ENCODE measurements around the gene DHRSX. TPM values are rescaled to one million over a fixed set of nuclear protein-coding genes. Genes with fewer than 3 reads are reported as not detected.

The DHRSX gene
- total and polyA plus RNA-seq, 10 of the 15 experiments (the other 5 are each of a cell fraction or from before 2014, with no cell fraction given), result 1.7 to 39.5 (median 16.5) TPM

- no TSS peak for BruUV-seq (replicated peaks)
- Histone ChIP-seq H3K27ac (ENCODE audit: control insufficient read depth, insufficient read depth) (no peak overlapping the region), H3K4me2 (ENCODE audit: control insufficient read depth, insufficient read depth) (no peak overlapping the region), H3K9me3 (replicated peaks; ENCODE audit: control insufficient read depth, insufficient read depth, low read length) (peaks cover 6% of the 10 kb centered on the region; the same call in 2 of the 3 replicates), H4K20me1 (ENCODE audit: control insufficient read depth, insufficient read depth) (no peaks in the 10 kb centered on the region), H2AFZ (ENCODE audit: control insufficient read depth, low read depth, low read length) (no peak overlapping the region), H3K79me2 (ENCODE audit: control insufficient read depth, insufficient read depth, low read length) (no peaks in the 10 kb centered on the region), H3K36me3 (ENCODE audit: control insufficient read depth in 2 of 2, insufficient read depth in 2 of 2, low read length in 1 of 2) (no peaks in the 10 kb centered on the region), H3K4me3 (no peak overlapping the region), H3K9ac (ENCODE audit: control insufficient read depth, insufficient read depth, low read length) (no peak overlapping the region), H3K27me3 (replicated peaks in 1 of 2; ENCODE audit: control insufficient read depth in 2 of 2, insufficient read depth in 2 of 2, low read length in 1 of 2) (no peaks in the 10 kb centered on the region), H3K4me1 (ENCODE audit: control insufficient read depth, insufficient read depth, low read length) (no peaks in the 10 kb centered on the region)
- no peak for ATAC-seq
- intact Hi-C loops (cut with micrococcal nuclease; ENCODE audit: unreplicated experiment) (no loop called here), in situ Hi-C loops (cut with MboI) (no loop called here)
- ChIA-PET CTCF (no interaction called here), POLR2A (no interaction called here), SMC1A (ENCODE audit: uncharacterized antibody, unreplicated experiment) (no interaction called here), RAD21 (ENCODE audit: unreplicated experiment) (no interaction called here)
- FAIRE-seq, result no peak
- 88% methylated on average over 25 of the region's 25 CpGs for WGBS (ENCODE audit: insufficient coverage, insufficient replicate concordance, low lambda C conversion rate, missing lambda C conversion rate)
- TF ChIP-seq KLF5 (IDR thresholded peaks at IDR 0.05; ENCODE audit: partially characterized antibody) (no peak), IKZF1 (conservative IDR thresholded peaks at IDR 0.05) (no peak), POLR2AphosphoS5 (IDR thresholded peaks at IDR 0.05; ENCODE audit: low read length) (no peak), ELK1 (IDR thresholded peaks at IDR 0.05; ENCODE audit: low read depth, low read length) (no peak), BACH1 (IDR thresholded peaks at IDR 0.05; ENCODE audit: borderline replicate concordance) (no peak), NFIC (IDR thresholded peaks at IDR 0.05; ENCODE audit: low read depth, low read length) (no peak), SRF (IDR thresholded peaks at IDR 0.05; ENCODE audit: low read depth in 2 of 2, low read length in 2 of 2) (no peak), SUPT20H (IDR thresholded peaks at IDR 0.05; ENCODE audit: borderline replicate concordance, control insufficient read depth, low read depth, low read length) (no peak), CBX5 (IDR thresholded peaks at IDR 0.05; ENCODE audit: low read depth) (no peak), HDGF (IDR thresholded peaks at IDR 0.05) (no peak), GATAD2B (conservative IDR thresholded peaks at IDR 0.05; ENCODE audit: low read depth) (no peak), ZBTB11 (CRISPR knock-in tag; IDR thresholded peaks at IDR 0.05) (no peak)
- no peak for DNase-seq (ENCODE audit: low read depth, low spot score)
Observed at GRCh38 chrX:2185341-2186082, 315.3 kb downstream of the DHRSX start.
